Measurements from ENCODE around the gene MEF2D.

- TF ChIP-seq POLR2A (IDR thresholded peaks at IDR 0.05): no peak
- TF ChIP-seq CTCF (IDR thresholded peaks at IDR 0.05): no peak
These were observed 38.6 kb downstream of the MEF2D start for GRCh38 chr1:156461781-156462647.
